BLaER1 treated with 17β-estradiol and CSF1 and Interleukin-3, amounts not matched to agents 10 nM and 100 nM (cell line): ENCODE measurements around the gene VIT.

Experiments
- H3K27ac ChIP-seq, 11 experiments: shearing (Covaris generic); formaldehyde crosslinking; 2 replicates each; pipeline ENCODE4 v1.8.1; 2022
- H3K27me3 ChIP-seq, 11 experiments: shearing (Covaris generic); formaldehyde crosslinking; 2 replicates each; pipeline ENCODE4 v1.8.1; 2022
- H3K36me3 ChIP-seq, 11 experiments: shearing (Covaris generic); formaldehyde crosslinking; 2 replicates each; pipeline ENCODE4 v1.8.1; 2022
- H3K4me1 ChIP-seq, 10 experiments: shearing (Covaris generic); formaldehyde crosslinking; 2 replicates each; pipeline ENCODE4 v1.8.1; 2022
- H3K4me2 ChIP-seq, 11 experiments: shearing (Covaris generic); formaldehyde crosslinking; 2 replicates each; pipeline ENCODE4 v1.8.1; 2022
- H3K4me3 ChIP-seq, 10 experiments: shearing (Covaris generic); formaldehyde crosslinking; 2 replicates each; pipeline ENCODE4 v1.8.1; 2022
- H3K9ac ChIP-seq, 11 experiments: shearing (Covaris generic); formaldehyde crosslinking; 2 replicates each; pipeline ENCODE4 v1.8.1; 2022
- H3K9me3 ChIP-seq, 11 experiments: shearing (Covaris generic); formaldehyde crosslinking; replicated peaks in 1 of 11; 2 replicates each; pipeline ENCODE4 v1.8.1; 2022
- H4K20me1 ChIP-seq, 11 experiments: shearing (Covaris generic); formaldehyde crosslinking; 2 replicates each; pipeline ENCODE4 v1.8.1; 2022
- Cebpa-rat ChIP-seq, 11 experiments: shearing (Covaris generic); IDR thresholded peaks; 2 replicates each; pipeline ENCODE4 v1.8.1; 2022

The VIT gene

DNA sequence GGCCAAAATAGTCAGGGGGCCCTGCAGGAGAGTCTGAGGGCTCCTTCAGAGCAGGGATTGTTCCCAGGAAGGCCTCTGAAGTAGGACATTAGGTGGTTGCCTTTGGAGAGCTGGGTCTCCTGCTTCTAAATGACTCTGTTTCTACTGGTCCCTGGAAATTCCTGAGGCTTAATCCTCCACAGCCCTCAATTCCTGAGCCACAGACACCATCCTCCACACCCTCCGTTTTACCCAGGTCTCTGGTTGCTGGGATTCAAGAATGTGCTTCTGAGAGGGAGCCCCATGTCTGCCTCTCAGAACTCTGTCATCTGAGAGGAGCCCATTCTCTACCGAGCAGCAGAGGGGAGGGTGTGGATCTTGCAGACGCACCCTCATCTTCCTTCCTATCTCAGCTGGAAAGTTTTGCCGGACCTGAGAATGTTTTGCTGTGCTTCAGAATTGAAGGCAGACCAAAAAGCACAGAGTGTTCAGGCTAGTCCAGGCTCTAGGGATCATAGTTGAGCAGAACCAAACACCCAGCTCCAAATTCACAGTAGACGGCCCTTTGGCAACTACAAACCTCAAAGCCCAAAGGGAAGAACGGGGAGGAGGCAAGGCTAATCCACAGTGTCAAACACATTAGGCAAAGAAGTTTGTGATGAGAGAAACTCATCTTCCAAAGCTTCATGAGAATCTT lies 8.1 kb downstream of the VIT start:
- Histone ChIP-seq H3K9me3 (peaks cover 0 to 6% (median 0%) of the 10 kb centered on the region in 11 experiments; a peak in 5 of 22 replicates), H3K27ac (peak overlapping the region in 7 of 11 experiments; percentile 63 to 80 (median 76); a peak in 12 of 22 replicates), H3K4me1 (peaks cover 36 to 50% (median 44%) of the 10 kb centered on the region in 10 experiments), H3K4me3 (no peak overlapping the region), H4K20me1 (no peaks in the 10 kb centered on the region), H3K9ac (0 out of 22 replicates have a peak overlapping the region, but pooled peaks of 1 of the 11 experiments have one; percentile 64), H3K27me3 (no peaks in the 10 kb centered on the region), H3K4me2 (peak overlapping the region in 7 of 11 experiments; percentile 67 to 87 (median 76); a peak in 11 of 22 replicates), H3K36me3 (no peaks in the 10 kb centered on the region)
- no peak for TF ChIP-seq Cebpa-rat (IDR thresholded peaks at IDR 0.05)

DNA sequence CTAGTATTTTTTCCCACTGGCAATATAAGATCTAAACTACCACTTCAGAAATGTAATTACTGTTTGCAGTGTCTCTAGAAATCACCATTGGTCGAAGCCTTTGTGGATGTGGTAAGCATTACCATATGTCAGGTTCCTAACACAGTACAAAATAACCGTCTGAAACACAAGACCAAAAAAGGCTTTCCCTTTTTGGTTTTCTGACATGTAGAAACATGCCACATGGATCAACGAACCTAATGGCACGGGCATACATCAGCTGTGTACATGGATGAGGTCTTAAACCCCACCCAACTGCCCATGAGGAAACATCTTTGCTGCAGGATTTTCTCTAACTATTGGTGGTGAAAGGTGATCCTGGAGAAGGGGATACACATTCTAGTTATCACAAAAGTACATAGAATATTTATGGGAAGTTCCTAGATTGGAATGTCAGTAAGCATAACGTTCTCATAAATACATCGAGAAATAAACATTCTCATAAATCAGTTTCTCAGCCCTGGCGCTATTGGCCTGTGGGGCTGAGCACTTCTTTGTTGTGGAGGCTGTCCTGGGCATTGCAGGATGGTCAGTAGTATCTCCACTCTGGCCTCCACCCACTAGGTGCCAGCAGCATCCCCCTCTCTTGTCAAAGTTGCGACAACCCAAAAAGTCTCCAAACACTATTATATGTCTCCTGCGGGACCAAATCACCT lies 9.0 kb downstream of the VIT start:
- no peak for TF ChIP-seq Cebpa-rat (IDR thresholded peaks at IDR 0.05)
- H3K4me2 ChIP-seq: peak overlapping the region; percentile 53 to 87 (median 72); a peak in 21 of 22 replicates
- no peaks in the 10 kb centered on the region for H3K27me3 ChIP-seq
- peaks cover 3 to 14% (median 6%) of the 10 kb centered on the region in 11 experiments; a peak in 21 of 22 replicates for H3K9me3 ChIP-seq
- H3K27ac ChIP-seq: peak overlapping the region in 8 of 11 experiments; percentile 63 to 80 (median 75); a peak in 17 of 22 replicates
- peak overlapping the region in 4 of 11 experiments; percentile 30 to 64 (median 33); a peak in 5 of 22 replicates for H3K9ac ChIP-seq
- peaks cover 36 to 50% (median 44%) of the 10 kb centered on the region in 10 experiments for H3K4me1 ChIP-seq
- no peak overlapping the region for H3K4me3 ChIP-seq
- H3K36me3 ChIP-seq: no peaks in the 10 kb centered on the region
- no peaks in the 10 kb centered on the region for H4K20me1 ChIP-seq

DNA sequence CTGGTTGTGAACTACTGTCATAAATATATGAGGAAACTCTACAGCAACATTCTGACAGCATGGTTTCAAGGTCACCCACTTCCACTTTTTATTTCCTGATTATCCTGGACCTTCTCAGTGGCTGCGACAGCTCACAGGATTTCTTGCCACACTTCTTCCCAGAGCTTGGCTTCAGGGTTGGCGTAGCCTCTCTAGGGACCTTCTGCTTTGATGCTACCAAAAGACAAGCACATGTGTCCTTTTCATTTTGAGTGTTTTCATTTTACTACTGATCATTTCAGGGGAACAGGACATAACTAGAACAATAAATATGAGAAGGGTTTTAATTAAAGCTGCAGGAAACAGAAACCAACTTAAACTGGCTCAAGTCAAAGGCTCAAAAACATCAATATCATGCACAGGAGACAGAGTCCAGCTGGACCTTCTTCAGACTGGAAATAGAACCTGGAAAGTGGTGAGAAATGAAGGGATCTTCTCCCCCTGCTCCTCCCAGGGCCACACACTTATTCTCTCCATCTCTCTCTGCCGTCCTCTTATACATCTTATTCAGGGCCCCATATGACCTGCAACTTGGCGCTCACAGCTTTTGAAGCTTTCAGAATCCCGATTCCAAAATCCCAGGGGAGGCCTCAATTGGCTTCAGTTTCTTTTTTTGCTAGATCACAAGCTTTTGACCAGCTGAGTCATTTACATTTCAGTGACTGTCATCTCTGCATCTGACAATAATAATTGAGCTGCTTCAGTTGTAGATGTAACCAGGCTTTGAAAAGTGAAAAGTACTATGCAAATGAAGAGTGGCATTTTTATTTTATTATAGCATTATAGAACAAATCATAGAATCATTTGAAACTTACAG lies 9.7 kb downstream of the VIT start:
- peaks cover 36 to 50% (median 44%) of the 10 kb centered on the region in 10 experiments for H3K4me1 ChIP-seq
- no peaks in the 10 kb centered on the region for H3K36me3 ChIP-seq
- H4K20me1 ChIP-seq: no peaks in the 10 kb centered on the region
- H3K9me3 ChIP-seq: peaks cover 11 to 22% (median 13%) of the 10 kb centered on the region in 11 experiments
- no peaks in the 10 kb centered on the region for H3K27me3 ChIP-seq
- H3K9ac ChIP-seq: peak overlapping the region in 6 of 11 experiments; percentile 45 to 64 (median 60); a peak in 12 of 22 replicates
- peak in 7 of 11 experiments; percentile 38 to 80 (median 62); a peak in 10 of 22 replicates for TF ChIP-seq Cebpa-rat (IDR thresholded peaks at IDR 0.05)
- peak overlapping the region; percentile 53 to 87 (median 72) for H3K4me2 ChIP-seq
- H3K27ac ChIP-seq: peak overlapping the region in 9 of 11 experiments; percentile 35 to 80 (median 74); a peak in 18 of 22 replicates
- H3K4me3 ChIP-seq: no peak overlapping the region

DNA sequence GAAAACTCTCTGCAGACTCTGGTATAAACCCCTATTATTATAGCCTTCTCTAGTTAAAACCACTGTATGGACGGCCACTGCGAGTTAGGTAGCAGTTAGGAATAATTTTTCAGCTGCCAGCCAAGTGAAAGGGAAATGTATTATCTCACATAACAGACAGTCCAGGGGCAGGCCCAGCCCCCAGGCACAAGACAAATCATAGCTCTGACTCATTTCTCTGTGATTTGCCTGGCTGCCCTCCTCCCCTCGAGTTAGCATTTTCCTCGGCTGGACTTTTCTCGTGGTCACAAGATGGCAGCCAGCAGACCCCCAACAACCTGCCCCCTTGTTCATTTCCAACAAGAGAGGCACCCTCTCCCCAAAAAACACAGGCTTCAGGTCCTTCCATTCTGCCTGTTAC lies 10.5 kb downstream of the VIT start:
- Histone ChIP-seq H3K9me3 (peaks cover 15 to 30% (median 18%) of the 10 kb centered on the region in 11 experiments), H3K27me3 (no peaks in the 10 kb centered on the region), H3K9ac (peak overlapping the region in 6 of 11 experiments; percentile 39 to 64 (median 54); a peak in 7 of 22 replicates), H3K4me3 (no peak overlapping the region), H3K27ac (peak overlapping the region in 9 of 11 experiments; percentile 2 to 80 (median 74); a peak in 16 of 22 replicates), H3K4me1 (peaks cover 36 to 50% (median 44%) of the 10 kb centered on the region in 10 experiments), H4K20me1 (no peaks in the 10 kb centered on the region), H3K4me2 (peak overlapping the region; percentile 53 to 87 (median 72); a peak in 21 of 22 replicates), H3K36me3 (no peaks in the 10 kb centered on the region)
- no peak for TF ChIP-seq Cebpa-rat (IDR thresholded peaks at IDR 0.05)

DNA sequence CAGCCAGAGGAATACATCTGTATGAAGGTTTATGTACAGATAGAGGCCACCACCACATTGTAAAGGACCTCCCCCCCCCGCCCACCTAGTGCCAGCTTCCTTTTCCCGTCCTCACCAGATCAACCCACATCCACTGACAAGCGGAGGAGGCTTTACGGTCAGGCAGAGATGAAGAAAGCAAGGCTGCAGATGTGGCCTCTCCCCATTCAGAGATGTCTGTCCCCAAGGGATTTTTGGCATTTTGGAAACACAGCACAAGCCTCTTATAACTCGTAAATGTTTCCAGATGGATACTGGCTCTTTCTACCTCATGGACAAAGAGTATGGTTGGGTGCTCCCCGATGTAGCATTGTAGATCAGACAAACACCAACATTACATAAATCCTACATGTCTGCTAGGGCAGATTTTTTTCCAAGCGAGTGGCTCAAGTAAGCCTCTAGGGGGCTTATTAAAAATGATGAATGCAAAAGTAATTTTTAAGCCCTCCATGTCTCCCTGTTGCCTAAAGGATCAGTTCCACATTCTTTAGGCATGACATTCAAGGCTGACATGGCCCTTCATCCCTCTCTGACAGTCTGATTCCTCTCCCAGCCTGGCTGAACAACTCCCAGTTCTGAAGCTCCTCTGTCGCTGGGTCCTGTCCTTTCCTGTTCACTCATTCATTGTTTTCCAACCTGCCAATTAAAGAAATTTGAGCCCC lies 11.7 kb downstream of the VIT start:
- Histone ChIP-seq H3K27ac (peak overlapping the region in 8 of 11 experiments; percentile 63 to 80 (median 75); a peak in 14 of 22 replicates), H3K9me3 (peaks cover 15 to 36% (median 18%) of the 10 kb centered on the region in 11 experiments), H3K9ac (peak overlapping the region in 7 of 11 experiments; percentile 27 to 64 (median 42); a peak in 11 of 22 replicates), H3K27me3 (no peaks in the 10 kb centered on the region), H3K4me3 (peak overlapping the region in 4 of 10 experiments; percentile 2 to 16 (median 10); a peak in 2 of 20 replicates), H3K4me2 (peak overlapping the region; percentile 52 to 87 (median 72)), H4K20me1 (no peaks in the 10 kb centered on the region), H3K36me3 (no peaks in the 10 kb centered on the region), H3K4me1 (peaks cover 36 to 50% (median 44%) of the 10 kb centered on the region in 10 experiments)
- no peak; a peak in 1 of 22 replicates for TF ChIP-seq Cebpa-rat (IDR thresholded peaks at IDR 0.05)

DNA sequence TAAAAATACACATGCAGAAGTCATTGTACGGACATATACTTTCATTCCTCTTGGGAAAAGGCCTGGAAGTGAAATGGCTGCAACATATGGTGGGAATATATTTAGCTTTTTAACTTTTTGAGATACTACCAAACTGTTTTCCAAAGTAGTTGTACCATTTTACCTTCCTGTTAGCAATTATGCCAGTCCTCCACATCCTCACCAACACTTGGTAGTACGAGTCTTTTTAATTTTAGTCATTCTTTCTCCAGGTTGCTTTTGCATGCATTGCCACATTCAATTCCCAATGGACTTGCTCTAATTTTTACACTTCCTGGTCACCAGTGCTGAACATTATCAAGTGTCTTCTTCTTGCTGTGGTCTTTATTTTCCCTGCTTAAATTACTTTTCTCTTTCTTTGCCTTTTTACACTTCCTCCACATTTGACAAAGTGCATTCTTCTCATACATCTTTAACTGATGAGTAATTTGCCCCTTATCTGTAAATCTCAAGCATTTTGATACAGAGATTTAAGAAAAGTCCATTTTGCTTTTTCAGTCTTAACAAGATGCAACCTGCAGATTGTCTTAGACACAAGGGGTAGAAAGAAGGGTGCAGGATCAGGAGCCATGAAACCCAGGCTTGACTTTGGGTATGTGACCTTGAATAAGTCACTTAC lies 14.5 kb downstream of the VIT start:
- Histone ChIP-seq H3K4me3 (no peak overlapping the region), H3K27me3 (no peaks in the 10 kb centered on the region), H3K36me3 (no peaks in the 10 kb centered on the region), H3K4me2 (no peak overlapping the region), H4K20me1 (no peaks in the 10 kb centered on the region), H3K9me3 (peaks cover 15 to 36% (median 18%) of the 10 kb centered on the region in 11 experiments), H3K4me1 (peaks cover 28 to 33% (median 30%) of the 10 kb centered on the region in 10 experiments), H3K27ac (no peak overlapping the region), H3K9ac (no peak overlapping the region)
- TF ChIP-seq Cebpa-rat (IDR thresholded peaks at IDR 0.05): no peak

DNA sequence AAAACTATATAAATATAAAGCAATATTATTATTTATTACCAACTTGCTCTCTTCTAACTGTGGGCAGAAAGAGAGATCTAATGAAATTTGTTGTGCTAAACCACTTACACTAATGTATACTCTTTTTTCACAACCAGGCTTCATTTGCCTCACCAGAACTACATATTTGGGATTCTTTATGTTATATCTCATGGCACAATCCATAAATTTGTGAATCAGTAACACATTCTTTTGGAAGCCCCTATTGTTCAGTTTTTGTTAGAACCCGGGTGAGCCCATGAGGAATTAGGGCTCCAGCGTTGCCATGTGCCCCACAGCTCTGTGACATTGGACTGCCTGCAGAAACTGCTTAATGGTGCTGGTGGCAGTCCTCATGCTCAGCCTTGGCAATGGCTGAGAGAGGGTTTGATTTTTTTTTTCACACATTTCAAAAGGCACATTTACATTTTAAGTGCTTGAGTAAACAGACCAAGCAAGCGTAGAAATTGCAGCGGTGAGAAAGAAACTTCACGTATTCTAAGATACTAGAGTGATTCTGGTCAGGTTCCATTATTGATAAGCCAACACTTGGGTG lies 15.3 kb downstream of the VIT start:
- H3K36me3 ChIP-seq: no peaks in the 10 kb centered on the region
- TF ChIP-seq Cebpa-rat (IDR thresholded peaks at IDR 0.05): no peak
- H3K4me3 ChIP-seq: no peak overlapping the region
- no peaks in the 10 kb centered on the region for H4K20me1 ChIP-seq
- H3K4me1 ChIP-seq: peaks cover 19 to 24% (median 21%) of the 10 kb centered on the region in 10 experiments
- H3K27ac ChIP-seq: no peak overlapping the region
- no peak overlapping the region for H3K9ac ChIP-seq
- peaks cover 15 to 36% (median 18%) of the 10 kb centered on the region in 11 experiments for H3K9me3 ChIP-seq
- no peak overlapping the region for H3K4me2 ChIP-seq
- H3K27me3 ChIP-seq: no peaks in the 10 kb centered on the region
